Fibroblast of skin of right quadriceps (primary cell): Measurements from ENCODE around the gene SLC38A3.

Experiments
- DNase-seq: peaks from one replicate; pipeline ENCODE4 v3.0.0-alpha.2; 2013

Gene SLC38A3

GRCh38 chr3:50204804-50205412 is at the start of gene SLC38A3:
SLC38A3 (plus strand) TSS chr3:50205271; CDS start chr3:50214200, 8,929 bp downstream.
- no peak for DNase-seq

GRCh38 chr3:50155491-50155878 is 49.6 kb upstream of the SLC38A3 start:
- no peak for DNase-seq

GRCh38 chr3:50155891-50156290 is 49.2 kb upstream of the SLC38A3 start:
- no peak for DNase-seq

GRCh38 chr3:50156549-50157493 is 48.2 kb upstream of the SLC38A3 start:
- DNase-seq, result peak; percentile 53

- DNase-seq, result peak; percentile 42
Observed at GRCh38 chr3:50157827-50158529, 47.1 kb upstream of the SLC38A3 start.

GRCh38 chr3:50158530-50159146 is 46.4 kb upstream of the SLC38A3 start:
- no peak for DNase-seq

GRCh38 chr3:50160561-50160983 is 44.5 kb upstream of the SLC38A3 start:
- no peak for DNase-seq

GRCh38 chr3:50161320-50161719 is 43.8 kb upstream of the SLC38A3 start:
- no peak for DNase-seq

- DNase-seq, result no peak
Observed at GRCh38 chr3:50162034-50162883, 42.8 kb upstream of the SLC38A3 start.

- peak; percentile 92 for DNase-seq
Observed at GRCh38 chr3:50163572-50164455, 41.3 kb upstream of the SLC38A3 start.

GRCh38 chr3:50164481-50164880 is 40.6 kb upstream of the SLC38A3 start:
- DNase-seq, result no peak

GRCh38 chr3:50164984-50165909 is 39.8 kb upstream of the SLC38A3 start:
- DNase-seq, result peak; percentile 68

- no peak for DNase-seq
Observed at GRCh38 chr3:50165910-50166538, 39.0 kb upstream of the SLC38A3 start.

GRCh38 chr3:50166620-50167019 is 38.5 kb upstream of the SLC38A3 start:
- peak; percentile 47 for DNase-seq

GRCh38 chr3:50167069-50167840 is 37.8 kb upstream of the SLC38A3 start:
- no peak for DNase-seq

- no peak for DNase-seq
Observed at GRCh38 chr3:50167841-50168209, 37.2 kb upstream of the SLC38A3 start.

GRCh38 chr3:50168388-50168787 is 36.7 kb upstream of the SLC38A3 start:
- no peak for DNase-seq

GRCh38 chr3:50168791-50169190 is 36.3 kb upstream of the SLC38A3 start:
- DNase-seq, result no peak
